GM19452 (cell line): ENCODE measurements around the gene TNXB.
A peak's percentile ranks its signal among the peaks of the same experiment; 100 is the strongest.

Experiments used
- ATAC-seq: cut with Tn5 transposase; IDR thresholded peaks from one replicate; pipeline ENCODE4 v1.9.1; 2021; ENCODE audit not compliant: unreplicated experiment

TNXB gene

DNA sequence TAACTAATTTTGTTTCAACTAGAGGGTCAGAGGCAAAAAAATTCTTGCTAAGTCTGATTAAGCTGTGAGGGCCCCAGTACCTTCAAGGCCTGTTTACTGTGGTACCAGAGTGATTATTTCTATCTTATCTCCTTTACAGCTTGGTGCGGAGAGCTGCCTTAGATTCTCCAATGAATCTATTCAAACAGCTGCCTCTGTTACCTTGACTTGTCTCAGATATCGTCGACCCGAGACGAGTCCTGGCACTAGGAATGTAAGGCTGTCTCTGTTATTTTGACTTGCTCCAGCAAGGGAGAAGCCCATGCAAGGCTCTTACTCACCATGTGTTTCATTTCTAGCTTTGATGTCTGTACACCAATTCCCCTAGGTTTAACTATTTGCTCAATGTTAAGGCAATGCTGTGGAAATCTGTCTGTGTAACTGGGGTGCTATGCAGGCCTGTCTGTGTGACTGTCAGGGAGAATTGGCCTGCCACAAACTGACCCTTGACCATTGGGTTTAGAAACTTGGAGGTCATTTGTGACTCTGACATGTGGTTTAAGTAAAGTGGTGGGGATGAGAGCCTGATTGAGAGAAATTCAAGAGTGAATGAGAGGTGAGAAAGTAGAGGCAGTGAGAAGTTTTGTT, 31.4 kb upstream of the TNXB start:
- no peak for ATAC-seq

GRCh38 chr6:32139590-32139989, 30.5 kb upstream of the TNXB start:
- no peak for ATAC-seq

DNA sequence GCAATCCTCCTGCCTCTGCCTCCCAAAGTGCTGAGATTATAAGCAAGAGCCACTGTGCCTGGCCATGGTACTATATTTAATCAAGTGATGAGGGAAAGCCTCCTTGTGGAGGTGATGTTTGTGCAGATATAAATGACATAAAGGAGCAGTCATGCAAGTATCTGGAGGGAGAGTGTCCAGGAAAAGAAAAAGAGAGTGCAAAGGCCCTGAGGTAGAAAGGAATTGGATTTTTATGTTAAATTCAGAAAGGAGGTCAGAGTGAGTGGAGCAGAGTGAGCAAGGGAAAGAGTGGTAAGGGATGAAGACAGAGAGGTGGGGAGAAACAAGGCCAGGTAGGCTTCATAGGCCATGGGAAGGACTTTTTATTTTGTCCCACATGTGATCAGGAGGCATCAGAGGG, 28.3 kb upstream of the TNXB start:
- no peak for ATAC-seq

GRCh38 chr6:32133786-32134185, 24.6 kb upstream of the TNXB start:
- no peak for ATAC-seq

GRCh38 chr6:32132110-32132509, 23.0 kb upstream of the TNXB start:
- no peak for ATAC-seq

- no peak for ATAC-seq
Measured at GRCh38 chr6:32131439-32131948, 22.4 kb upstream of the TNXB start.

- ATAC-seq, result no peak
Measured at GRCh38 chr6:32129297-32130088, 20.4 kb upstream of the TNXB start.

- ATAC-seq, result no peak
Measured at GRCh38 chr6:32128751-32129296, 19.7 kb upstream of the TNXB start.

DNA sequence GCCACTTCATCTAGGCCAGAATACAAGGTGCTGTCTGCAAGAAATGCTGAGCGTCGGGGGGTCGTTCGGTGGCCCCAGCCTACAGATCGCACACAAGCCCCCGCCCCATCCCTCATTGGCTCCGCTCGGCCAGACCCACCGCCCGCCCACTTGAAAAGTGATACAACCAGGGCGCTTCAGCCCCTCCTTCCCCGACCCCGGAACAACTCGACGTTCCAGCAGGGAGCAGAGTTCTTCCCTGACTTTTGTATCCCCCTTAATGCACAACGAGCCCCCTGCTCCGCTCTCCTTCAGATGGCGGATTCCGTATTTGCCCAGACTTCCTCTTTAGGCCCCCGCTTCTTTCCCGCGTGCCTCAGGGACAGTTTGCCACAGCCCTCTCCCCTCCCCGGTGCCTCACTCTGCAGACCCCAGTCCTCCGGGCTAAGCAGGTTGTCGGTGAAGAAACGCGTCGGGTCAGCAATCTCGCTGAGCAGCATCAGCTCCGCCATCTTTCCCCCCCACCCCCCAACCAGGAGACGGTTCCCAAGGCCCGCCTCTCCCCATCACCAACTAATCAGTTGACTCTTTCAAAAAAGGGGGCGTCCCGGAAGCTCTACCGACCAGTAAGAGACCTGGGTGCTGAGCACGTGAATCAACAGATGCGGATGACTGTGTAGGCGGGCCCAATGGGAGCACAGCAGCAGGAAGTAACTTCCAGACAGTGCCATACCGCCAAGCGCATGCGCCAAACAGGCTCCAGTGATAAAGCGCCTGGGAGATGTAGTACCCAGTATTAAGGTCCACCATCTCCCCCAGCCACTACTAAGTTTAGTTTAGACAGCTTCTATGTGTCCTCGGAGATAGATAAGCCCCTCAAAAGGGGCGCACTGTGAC, 18.8 kb upstream of the TNXB start, which contains the start of gene ATF6B:
Gene ATF6B, minus strand, starts transcription at position 530 of the 876 bp plus-strand sequence. Its CDS starts 39 bp downstream, at position 491.
- peak; percentile 86 for ATAC-seq

GRCh38 chr6:32127409-32127716, 18.2 kb upstream of the TNXB start:
- ATAC-seq, result no peak

DNA sequence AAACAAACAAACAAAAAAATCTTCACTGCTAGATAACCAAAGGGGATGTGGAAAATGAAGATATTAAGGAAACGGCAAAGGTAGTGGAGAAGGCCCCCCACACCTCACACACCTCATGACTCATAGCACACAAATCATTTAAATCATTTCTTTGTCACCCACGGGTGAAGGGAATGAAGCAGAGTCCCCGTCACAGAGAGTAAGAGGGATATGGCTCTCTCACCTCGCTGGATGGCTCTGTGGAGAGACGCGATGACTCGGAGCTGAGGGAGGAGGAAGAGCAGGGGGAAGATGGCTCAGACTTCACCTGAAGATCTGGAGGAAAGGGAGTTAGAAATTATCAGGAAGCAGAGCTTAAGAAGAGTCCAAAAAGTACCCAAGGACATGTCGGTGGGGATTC, 17.7 kb upstream of the TNXB start:
- ATAC-seq, result no peak

DNA sequence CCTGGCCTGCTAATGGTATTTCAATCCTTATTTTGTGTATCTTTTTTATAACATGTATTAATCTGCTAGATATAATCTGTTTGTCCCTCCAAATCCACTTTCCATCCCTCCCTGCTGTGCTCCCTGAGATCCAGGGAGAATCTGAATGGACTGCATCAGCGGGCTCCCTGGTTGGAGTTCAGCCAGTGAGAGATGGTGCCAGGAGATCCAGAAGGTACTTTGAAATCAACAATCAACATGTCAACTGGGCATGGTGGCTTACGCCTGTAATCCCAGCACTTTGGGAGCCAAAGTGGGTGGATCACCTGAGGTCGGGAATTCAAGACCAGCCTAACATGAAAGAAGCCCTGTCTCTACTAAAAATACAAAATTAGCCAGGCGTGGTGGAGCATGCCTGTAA, 14.5 kb upstream of the TNXB start:
- ATAC-seq, result no peak

GRCh38 chr6:32120573-32121059, 11.5 kb upstream of the TNXB start:
- ATAC-seq, result no peak

- no peak for ATAC-seq
Measured at GRCh38 chr6:32118782-32119628, 9.9 kb upstream of the TNXB start.

- no peak for ATAC-seq
Measured at GRCh38 chr6:32117461-32117860, 8.3 kb upstream of the TNXB start.

DNA sequence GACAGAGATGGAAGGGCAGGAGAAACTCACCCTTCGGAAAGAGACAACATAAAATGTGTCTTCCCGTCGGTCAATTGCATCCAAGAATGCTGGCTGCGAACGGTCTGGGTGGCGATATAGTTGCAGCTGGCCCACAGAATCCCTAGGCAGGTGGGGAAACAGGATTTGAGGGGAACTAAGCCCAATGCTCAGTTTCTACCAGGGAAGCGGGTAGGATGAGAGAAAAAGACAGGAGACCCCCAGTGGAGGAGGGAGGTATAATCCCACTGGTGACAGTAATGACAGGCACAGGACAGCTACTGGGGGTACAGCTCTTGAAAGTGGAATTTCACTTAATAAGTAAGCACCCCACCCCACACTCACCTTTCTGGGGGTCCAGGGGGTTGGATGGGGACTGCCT, 7.5 kb upstream of the TNXB start:
- ATAC-seq, result no peak

- no peak for ATAC-seq
Measured at GRCh38 chr6:32115623-32116022, 6.5 kb upstream of the TNXB start.

- no peak for ATAC-seq
Measured at GRCh38 chr6:32114796-32115195, 5.7 kb upstream of the TNXB start.

- ATAC-seq, result no peak
Measured at GRCh38 chr6:32113386-32114352, 4.5 kb upstream of the TNXB start.
